Adipose tissue (tissue), 3 donors: ENCODE measurements around the gene MCC. TPM values are rescaled to one million over a fixed set of nuclear protein-coding genes. Genes with fewer than 3 reads are reported as not detected.

ENCODE experiments used
- H3K27ac ChIP-seq: one replicate; pipeline ENCODE4 v1.5.1; 2013; ENCODE audit warnings: low read depth, low read length
- WGBS, 3 donors: extraction: QIAGEN DNeasy Blood & Tissue Kit; methylation state at CpG; one replicate each; pipeline ENCODE4 v1.1.7; 2013; 5-methylcytosine and 5-hydroxymethylcytosine counted together
- polyA plus RNA-seq, 3 donors: library from polyadenylated mRNA; stranded (reverse); fragments of 200-250 nt; gene quantifications; one replicate each; pipeline ENCODE4 v1.2.3, GENCODE V29; 2013
- donor health status: healthy with polysubstance abuse.
- donor health status: Bipolar disorder and iron deficiency.
- donor health status: healthy.

Gene MCC
- polyA plus RNA-seq, 3 donors: 2.2 to 8.0 (median 8.0) TPM

- H3K27ac ChIP-seq: no peak overlapping the region
- 62 to 74% (median 64%) methylated on average over 1 of the region's 1 CpG for WGBS, 3 donors
Measured at GRCh38 chr5:113296676-113297075, 191.6 kb downstream of the MCC start.

GRCh38 chr5:113295111-113295539 is 193.1 kb downstream of the MCC start:
- H3K27ac ChIP-seq: no peak overlapping the region
- 3 to 5% (median 4%) methylated on average over 8 of the region's 8 CpGs for WGBS, 3 donors

- WGBS, 3 donors: 0% methylated on average over 60 of the region's 60 CpGs
Measured at GRCh38 chr5:113294311-113295110, 193.7 kb downstream of the MCC start.

GRCh38 chr5:113293975-113294310 is 194.3 kb downstream of the MCC start:
- WGBS, 3 donors: 0% methylated on average over 11 of the region's 11 CpGs
- H3K27ac ChIP-seq: no peak overlapping the region

More at GRCh38 chr5:113294311-113295110, 193.7 kb downstream of the MCC start:
- no peak overlapping the region for H3K27ac ChIP-seq

GRCh38 chr5:113293068-113293974 is 194.9 kb downstream of the MCC start:
- H3K27ac ChIP-seq: no peak overlapping the region
- WGBS, 3 donors: 4 to 19% (median 5%) methylated on average over 23 of the region's 23 CpGs

GRCh38 chr5:113292462-113292861 is 195.8 kb downstream of the MCC start:
- WGBS, 3 donors: 49 to 68% (median 63%) methylated on average over 3 of the region's 3 CpGs
- no peak overlapping the region for H3K27ac ChIP-seq

- 87 to 96% (median 91%) methylated on average over 3 of the region's 3 CpGs for WGBS, 3 donors
- no peak overlapping the region for H3K27ac ChIP-seq
Measured at GRCh38 chr5:113283558-113283957, 204.7 kb downstream of the MCC start.

- no peak overlapping the region for H3K27ac ChIP-seq
- 68 to 80% (median 72%) methylated on average over 2 of the region's 2 CpGs for WGBS, 3 donors
Measured at GRCh38 chr5:113282472-113282871, 205.8 kb downstream of the MCC start.

GRCh38 chr5:113281194-113281593 is 207.1 kb downstream of the MCC start:
- H3K27ac ChIP-seq: no peak overlapping the region
- 52 to 76% (median 67%) methylated on average over 2 of the region's 2 CpGs for WGBS, 3 donors

- H3K27ac ChIP-seq: no peak overlapping the region
- WGBS, 3 donors: 55 to 58% (median 56%) methylated on average over 1 of the region's 1 CpG
Measured at GRCh38 chr5:113280541-113280940, 207.7 kb downstream of the MCC start.

- 66 to 73% (median 68%) methylated on average over 4 of the region's 4 CpGs for WGBS, 3 donors
- no peak overlapping the region for H3K27ac ChIP-seq
Measured at GRCh38 chr5:113278976-113279375, 209.3 kb downstream of the MCC start.

GRCh38 chr5:113276493-113276892 is 211.8 kb downstream of the MCC start:
- no peak overlapping the region for H3K27ac ChIP-seq
- WGBS, 3 donors: 92 to 93% (median 93%) methylated on average over 8 of the region's 8 CpGs

GRCh38 chr5:113276001-113276400 is 212.3 kb downstream of the MCC start:
- WGBS, 3 donors: 59 to 98% (median 90%) methylated on average over 2 of the region's 2 CpGs

GRCh38 chr5:113274836-113275414 is 213.3 kb downstream of the MCC start:
- no peak overlapping the region for H3K27ac ChIP-seq
- WGBS, 3 donors: 49 to 82% (median 74%) methylated on average over 3 of the region's 3 CpGs

More at GRCh38 chr5:113276001-113276400, 212.3 kb downstream of the MCC start:
- H3K27ac ChIP-seq: no peak overlapping the region

GRCh38 chr5:113273948-113274347 is 214.3 kb downstream of the MCC start:
- WGBS, 3 donors: 80 to 90% (median 87%) methylated on average over 3 of the region's 3 CpGs
- H3K27ac ChIP-seq: no peak overlapping the region

GRCh38 chr5:113271745-113272454 is 216.4 kb downstream of the MCC start:
- H3K27ac ChIP-seq: no peak overlapping the region
- 60 to 88% (median 86%) methylated on average over 1 of the region's 1 CpG for WGBS, 3 donors

GRCh38 chr5:113271015-113271414 is 217.2 kb downstream of the MCC start:
- no peak overlapping the region for H3K27ac ChIP-seq
- 71 to 79% (median 73%) methylated on average over 2 of the region's 2 CpGs for whole genome bisulfite sequencing, 3 donors

- no peak overlapping the region for H3K27ac ChIP-seq
- 91 to 96% (median 95%) methylated on average over 5 of the region's 5 CpGs for WGBS, 3 donors
Measured at GRCh38 chr5:113270086-113270485, 218.2 kb downstream of the MCC start.
